GM12878 (cell line): Measurements from ENCODE around the gene YTHDF1.

ENCODE experiments used
- NR2C1 ChIP-seq: fragments of 450-650 bp; IDR thresholded peaks from 2 replicates; pipeline ENCODE4 v1.6.1; 2017; ENCODE audit warnings: antibody characterized with exemption, mild to moderate bottlenecking, moderate library complexity
- ZNF274 ChIP-seq: IDR thresholded peaks from one replicate; pipeline ENCODE4 v1.8.0; 2011; ENCODE audit not compliant: insufficient read length, insufficient read depth

DNA sequence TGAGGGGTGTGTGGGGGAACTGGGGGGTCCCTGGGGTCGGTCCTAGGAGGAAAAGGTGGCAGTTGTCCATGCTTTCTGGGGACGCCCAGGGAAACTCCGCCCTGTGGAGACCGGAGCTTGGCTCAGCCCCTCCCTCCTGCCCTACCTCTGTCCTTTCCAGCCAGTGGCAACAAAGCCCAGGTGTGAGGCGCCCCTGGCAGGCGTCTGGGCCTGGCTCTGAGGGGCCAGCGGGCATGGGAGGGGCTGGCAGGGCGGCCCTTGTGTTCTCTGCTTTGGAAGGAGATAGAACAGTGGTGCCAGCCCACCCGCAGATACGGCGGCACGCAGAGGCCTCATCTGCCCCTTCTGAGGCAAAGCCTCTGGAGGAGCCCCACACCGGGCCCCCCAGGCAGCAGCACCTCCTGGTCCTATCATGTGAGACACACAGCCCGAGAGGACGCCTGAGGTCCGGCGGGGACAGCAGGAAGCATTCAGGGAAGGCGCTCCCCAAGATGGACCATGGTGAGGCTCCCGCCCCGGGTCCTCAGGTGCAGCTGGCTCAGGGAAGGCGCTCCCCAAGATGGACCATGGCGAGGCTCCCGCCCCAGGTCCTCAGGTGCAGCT is 47.9 kb downstream of the YTHDF1 start:
- no peak for TF ChIP-seq NR2C1
- no peak for TF ChIP-seq ZNF274
